Keratinocyte (primary cell): ENCODE data around the gene DAPK3. TPM values are rescaled to one million over a fixed set of nuclear protein-coding genes. Genes with fewer than 3 reads are reported as not detected.

ENCODE experiments used
- DNase-seq: peaks from one replicate; pipeline ENCODE4 v3.0.0-alpha.2; 2011; ENCODE audit warnings: low read depth, missing footprints, low spot score
- FAIRE-seq: peaks from 2 replicates; lab custom pipeline; 2011; peaks lifted over from hg19 to GRCh38; lab: Jason Lieb, UNC
- H2AFZ ChIP-seq: 2 replicates; pipeline ENCODE4 v1.6.0; 2012; ENCODE audit warnings: low read length, control low read depth, inconsistent platforms; ENCODE audit not compliant: control insufficient read depth
- H3K27ac ChIP-seq: 2 replicates; pipeline ENCODE4 v1.5.1; 2011; ENCODE audit warnings: low read length; ENCODE audit not compliant: control insufficient read depth, insufficient read depth
- H3K27me3 ChIP-seq: 3 replicates; pipeline ENCODE4 v1.6.0; 2011; ENCODE audit warnings: low read length; ENCODE audit not compliant: control insufficient read depth, insufficient read depth; ENCODE audit errors: extremely low read depth
- H3K36me3 ChIP-seq, 2 experiments: 2 replicates in 1 of 2; 3 replicates in 1 of 2; pipeline ENCODE4 v1.5.1; 2011; ENCODE audit warnings: low read length in 2 of 2, mild to moderate bottlenecking in 1 of 2; ENCODE audit not compliant: control insufficient read depth in 2 of 2, insufficient read depth in 2 of 2; ENCODE audit errors: extremely low read depth in 1 of 2
- H3K4me1 ChIP-seq: 3 replicates; pipeline ENCODE4 v1.5.1; 2011; ENCODE audit warnings: low read length; ENCODE audit not compliant: control insufficient read depth, insufficient read depth; ENCODE audit errors: extremely low read depth
- H3K4me2 ChIP-seq: 3 replicates; pipeline ENCODE4 v1.6.0; 2011; ENCODE audit warnings: low read depth, low read length; ENCODE audit not compliant: control insufficient read depth, insufficient read depth; ENCODE audit errors: extremely low read depth
- H3K4me3 ChIP-seq, 3 experiments: fragments of 200-600 bp in 1 of 3; sonication (generic) in 1 of 3; 2 replicates in 2 of 3; 3 replicates in 1 of 3; pipeline ENCODE4 v1.5.1; 2011 to 2016; ENCODE audit warnings: low read length in 3 of 3, mild to moderate bottlenecking in 3 of 3, control low read depth in 2 of 3, inconsistent platforms in 1 of 3, low read depth in 1 of 3, mixed read lengths in 1 of 3, mixed run types in 1 of 3, moderate library complexity in 1 of 3; ENCODE audit not compliant: control insufficient read depth in 2 of 3, insufficient read depth in 2 of 3; ENCODE audit errors: extremely low read depth in 1 of 3
- H3K79me2 ChIP-seq: 2 replicates; pipeline ENCODE4 v1.6.0; 2012; ENCODE audit warnings: low read length; ENCODE audit not compliant: control insufficient read depth, insufficient read depth
- H3K9ac ChIP-seq: 3 replicates; pipeline ENCODE4 v1.6.0; 2011; ENCODE audit warnings: low read length; ENCODE audit not compliant: control insufficient read depth, insufficient read depth; ENCODE audit errors: extremely low read depth
- H3K9me1 ChIP-seq: 3 replicates; pipeline ENCODE4 v1.6.0; 2011; ENCODE audit warnings: low read length; ENCODE audit not compliant: control insufficient read depth, insufficient read depth; ENCODE audit errors: extremely low read depth
- H3K9me3 ChIP-seq: 2 replicates; pipeline ENCODE4 v1.5.1; 2012; ENCODE audit warnings: low read depth, low read length; ENCODE audit not compliant: control insufficient read depth
- H4K20me1 ChIP-seq: 3 replicates; pipeline ENCODE4 v1.6.0; 2011; ENCODE audit warnings: low read length; ENCODE audit not compliant: control insufficient read depth, insufficient read depth; ENCODE audit errors: extremely low read depth
- CTCF ChIP-seq, 3 experiments: IDR thresholded peaks in 1 of 3; conservative IDR thresholded peaks in 1 of 3; optimal IDR thresholded peaks in 1 of 3; 2 replicates in 2 of 3; 3 replicates in 1 of 3; pipeline versions ENCODE3 to v1.5.1; 2011; ENCODE audit warnings: low read length in 3 of 3, mild to moderate bottlenecking in 3 of 3, moderate library complexity in 2 of 3, control low read depth in 1 of 3, inconsistent platforms in 1 of 3; ENCODE audit not compliant: insufficient read depth in 2 of 3; ENCODE audit errors: extremely low read depth in 1 of 3
- EZH2 ChIP-seq: IDR thresholded peaks from one replicate; pipeline ENCODE4 v1.6.1; 2012; ENCODE audit warnings: inconsistent platforms, mild to moderate bottlenecking, low read length, moderate library complexity
- dilution Hi-C: fragments of 300-500 bp; cut with MboI; formaldehyde crosslinking; loops from one replicate; pipeline ENCODE4 v1.7.0; 2020; ENCODE audit warnings: low sequenced_read_pairs; ENCODE audit not compliant: extremely low pct_ligation_motif_present
- polyA plus RNA-seq, 5 experiments: library from polyadenylated mRNA; depleted of rRNA in 3 of 5; stranded (reverse) in 3 of 5; stranded (forward) in 1 of 5; unstranded in 1 of 5; fragments of >200 nt; gene quantifications; 1 replicate in 1 of 5; 2 replicates in 3 of 5; 3 replicates in 1 of 5; pipeline versions ENCODE4 v1.2.1 to v1.2.3, GENCODE V29; 2011 to 2012; ENCODE audit warnings: missing spikeins in 2 of 5, low read depth in 1 of 5, low replicate concordance in 1 of 5

The DAPK3 gene
- polyA plus RNA-seq, 1 donor (not counting 4 experiments of a cell fraction or from before 2014, with no cell fraction given) = 57.3 TPM

GRCh38 chr19:3931041-3931440 lies 39.9 kb downstream of the DAPK3 start:
- DNase-seq = no peak
- Histone ChIP-seq H3K9me3 (no peaks in the 10 kb centered on the region), H3K4me3 (no peak overlapping the region), H3K4me2 (no peak overlapping the region), H4K20me1 (no peaks in the 10 kb centered on the region), H3K27ac (no peak overlapping the region), H2AFZ (no peak overlapping the region), H3K27me3 (peaks cover 27% of the 10 kb centered on the region), H3K79me2 (no peaks in the 10 kb centered on the region), H3K4me1 (no peaks in the 10 kb centered on the region), H3K9me1 (no peaks in the 10 kb centered on the region), H3K9ac (no peak overlapping the region), H3K36me3 (no peaks in the 10 kb centered on the region)
- TF ChIP-seq EZH2 (no peak), CTCF (optimal IDR thresholded peaks at IDR 0.05 in 1 of 3, IDR thresholded peaks at IDR 0.05 in 1 of 3, conservative IDR thresholded peaks at IDR 0.05 in 1 of 3; ENCODE audit: extremely low read depth in 1 of 3, insufficient read depth in 2 of 3, low read length in 3 of 3) (no peak)
- dilution Hi-C loops = no loop called here
- no peak for FAIRE-seq

- Histone ChIP-seq H3K4me3 (no peak overlapping the region), H3K9ac (no peak overlapping the region), H3K27me3 (no peaks in the 10 kb centered on the region), H2AFZ (no peak overlapping the region), H3K9me3 (peaks cover 4% of the 10 kb centered on the region), H3K27ac (no peak overlapping the region), H3K4me1 (no peaks in the 10 kb centered on the region), H3K36me3 (no peaks in the 10 kb centered on the region), H3K79me2 (no peaks in the 10 kb centered on the region), H4K20me1 (no peaks in the 10 kb centered on the region), H3K9me1 (no peaks in the 10 kb centered on the region), H3K4me2 (no peak overlapping the region)
- dilution Hi-C loops = no loop called here
- no peak for FAIRE-seq
- TF ChIP-seq EZH2 = no peak
- TF ChIP-seq CTCF (optimal IDR thresholded peaks at IDR 0.05 in 1 of 3, IDR thresholded peaks at IDR 0.05 in 1 of 3, conservative IDR thresholded peaks at IDR 0.05 in 1 of 3; ENCODE audit: extremely low read depth in 1 of 3, insufficient read depth in 2 of 3, low read length in 3 of 3) = no peak
- no peak for DNase-seq
These were observed 47.0 kb downstream of the DAPK3 start for GRCh38 chr19:3923912-3924311.
